ENCODE measurements around the gene CAMTA1.

CAMTA1 gene

DNA sequence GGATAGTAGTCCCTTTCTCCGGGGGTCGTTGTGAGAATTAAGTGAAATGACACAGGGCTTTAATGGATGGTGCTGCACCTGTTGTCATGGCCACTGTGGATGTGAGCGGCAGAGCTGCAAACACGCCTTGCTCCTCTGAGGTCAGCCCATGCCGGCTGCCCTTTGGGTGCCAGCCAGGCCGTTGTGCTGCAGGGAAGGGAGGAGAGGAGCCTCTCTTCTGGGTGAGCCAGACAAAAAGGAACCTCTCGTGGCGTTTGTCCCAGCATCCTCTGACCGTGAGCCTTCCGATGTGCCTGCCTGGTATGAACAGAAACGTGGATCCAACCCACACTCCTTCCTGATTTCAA, 602.9 kb downstream of the CAMTA1 start:
- DNase-seq (ENCODE audit: low spot score): no peak

DNA sequence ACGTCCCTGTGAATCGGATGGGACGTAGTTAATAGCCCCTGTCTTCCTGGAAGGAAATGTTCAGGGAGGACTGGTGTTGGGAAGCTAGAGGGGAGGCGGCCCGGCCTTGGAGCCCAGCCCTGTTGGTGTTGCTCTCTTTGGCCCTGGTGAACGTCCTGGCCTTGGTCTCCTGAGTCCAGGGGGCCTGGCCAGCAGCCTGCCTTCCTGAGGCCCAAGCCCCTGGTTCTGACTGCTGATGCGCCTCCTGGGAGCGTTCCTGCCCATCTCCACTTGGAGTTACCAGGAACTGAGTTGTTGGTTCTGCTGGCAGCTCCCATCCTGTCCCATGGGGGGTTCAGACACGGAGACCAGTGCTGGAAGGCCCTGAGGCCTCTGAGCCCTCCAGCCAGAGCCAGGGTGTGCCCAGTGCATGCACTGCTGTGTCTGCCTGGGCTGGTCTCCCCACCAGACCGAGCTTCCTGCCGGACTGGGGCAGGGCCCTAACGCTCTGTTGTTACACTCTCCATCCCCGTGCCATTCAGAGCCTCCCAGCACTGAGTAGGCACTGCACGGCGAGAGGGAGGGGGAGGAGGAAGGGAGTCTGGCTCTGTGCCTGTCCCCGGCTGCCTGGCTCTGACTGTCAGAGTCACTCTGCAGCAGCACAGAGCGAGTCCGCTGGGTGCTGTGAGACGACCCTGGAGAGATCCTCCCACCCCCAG, 603.4 kb downstream of the CAMTA1 start:
- DNase-seq (ENCODE audit: low spot score): peak; percentile 57

DNA sequence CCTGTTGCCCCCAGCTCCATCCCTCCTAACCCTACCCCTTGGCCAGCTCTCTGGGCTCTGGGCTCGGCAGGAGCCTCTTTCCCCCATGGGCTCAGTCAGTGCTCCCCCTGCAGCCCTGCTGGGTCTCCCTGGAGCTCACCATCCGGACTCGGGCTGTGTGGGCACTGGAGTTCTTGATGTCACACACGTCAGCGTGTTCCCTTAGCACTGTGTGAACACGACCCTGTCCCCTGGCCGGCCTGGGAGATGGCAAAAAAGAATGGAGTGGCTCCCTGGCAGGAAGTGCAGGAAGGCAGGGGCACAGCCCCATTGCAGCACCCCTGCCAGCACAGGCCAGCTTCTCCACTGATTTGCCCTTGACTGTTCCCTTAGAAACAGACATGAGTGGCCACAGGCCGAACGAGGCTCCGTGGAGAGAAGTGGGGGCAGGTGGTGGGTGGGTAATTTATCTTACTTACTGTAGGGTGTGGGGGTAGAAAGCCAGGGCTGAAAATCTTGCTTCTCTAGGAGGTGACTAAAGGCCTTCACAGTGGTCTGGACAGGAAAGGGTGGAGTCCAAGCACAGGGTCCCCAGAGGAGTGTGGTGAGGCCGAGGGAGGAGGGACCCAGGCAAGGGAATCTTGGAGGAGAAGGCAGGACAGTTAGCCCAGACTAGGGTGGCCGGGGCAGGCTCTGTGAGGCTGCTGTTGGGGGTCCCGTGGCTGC, 604.1 kb downstream of the CAMTA1 start:
- no peak for DNase-seq (ENCODE audit: low spot score)

DNA sequence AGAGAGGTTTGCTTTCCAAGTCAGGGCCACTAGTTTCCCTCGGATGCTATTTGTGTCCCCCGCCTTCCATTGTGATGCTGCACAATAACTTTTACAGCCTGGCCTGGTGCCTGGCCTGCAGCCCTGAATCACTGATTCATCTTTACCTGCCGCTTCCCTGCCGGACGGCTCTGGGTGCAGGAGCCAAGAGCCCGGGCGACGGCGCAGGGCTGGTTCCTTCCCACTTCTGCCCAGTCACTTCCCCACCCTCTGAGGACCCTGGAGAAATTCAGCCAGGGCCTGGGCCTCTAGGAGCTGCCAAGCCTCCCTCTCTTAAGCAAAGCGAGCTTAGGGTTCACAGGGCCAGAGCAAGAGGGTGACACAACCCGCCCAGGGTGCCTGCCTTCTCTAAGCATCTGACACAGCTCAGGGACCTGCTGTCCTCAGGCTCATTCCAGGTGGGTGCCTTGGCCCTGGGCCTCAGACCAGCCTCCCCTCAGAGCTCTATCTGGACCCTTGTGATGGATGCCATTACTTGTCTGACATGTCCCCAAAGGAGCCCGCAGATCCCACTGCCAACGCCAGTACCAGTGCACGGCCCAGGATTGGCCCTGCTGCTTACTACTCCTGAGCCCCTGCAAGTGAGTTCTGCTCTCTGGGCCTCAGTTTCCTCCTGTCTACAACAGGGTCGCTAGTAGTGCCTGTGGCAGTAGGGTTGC, 604.8 kb downstream of the CAMTA1 start:
- no peak for DNase-seq (ENCODE audit: low spot score)

DNA sequence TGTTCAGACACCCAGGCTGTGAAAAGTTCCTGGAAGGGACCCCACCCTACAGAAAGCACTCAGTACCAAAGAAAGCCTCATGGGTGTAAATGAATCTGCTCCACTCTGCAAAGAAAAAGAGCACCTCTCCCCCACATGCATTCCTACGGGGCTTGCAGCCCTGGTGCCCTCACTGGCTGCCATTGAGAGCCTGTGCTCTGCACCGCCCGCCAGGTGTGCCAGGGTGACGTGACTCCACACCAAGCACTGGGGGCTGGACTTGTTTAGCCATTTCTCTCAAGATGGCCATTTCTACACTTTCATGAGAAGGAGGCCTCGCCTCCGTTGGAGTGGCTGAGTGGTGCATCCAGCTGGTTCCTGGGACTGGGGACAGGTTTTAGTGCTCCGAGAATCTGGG, 605.3 kb downstream of the CAMTA1 start:
- DNase-seq (ENCODE audit: low spot score): no peak

DNA sequence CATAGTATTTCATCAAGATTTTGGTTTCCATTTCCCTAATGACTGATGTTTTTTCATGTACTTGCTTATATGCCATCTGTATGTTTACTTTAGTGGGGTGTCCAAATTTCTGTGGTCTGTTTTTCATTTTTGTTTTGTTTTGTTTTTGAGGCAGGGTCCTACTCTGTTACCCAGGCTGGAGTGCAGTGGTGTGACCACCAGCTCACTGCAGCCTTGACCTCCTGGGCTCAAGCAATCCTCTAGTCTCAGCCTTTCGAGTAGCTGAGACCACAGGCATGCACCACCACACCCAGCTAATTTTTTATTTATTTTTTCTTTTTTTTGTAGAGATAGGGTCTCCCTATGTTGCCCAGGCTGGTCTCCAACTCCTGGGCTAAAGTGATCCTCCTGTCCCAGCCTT, 607.9 kb downstream of the CAMTA1 start:
- no peak for DNase-seq (ENCODE audit: low spot score)

DNA sequence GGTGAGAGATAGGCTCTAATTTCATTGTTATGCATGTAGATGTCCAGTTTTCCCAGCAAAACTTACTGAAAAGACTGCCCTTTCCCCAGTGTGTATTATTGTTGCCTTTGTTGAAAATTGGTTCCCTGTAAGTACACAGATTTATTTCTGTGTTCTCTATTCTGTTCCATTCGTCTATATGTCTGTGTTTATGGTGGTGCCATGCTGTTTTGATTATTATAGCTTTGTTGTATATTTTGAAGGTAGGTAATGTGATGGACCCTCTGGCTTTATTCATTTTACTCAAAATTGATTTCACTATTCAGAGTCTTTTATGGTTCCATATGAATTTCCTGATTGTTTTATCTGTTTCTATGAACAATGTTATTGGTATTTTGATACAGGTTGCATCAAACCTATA, 610.0 kb downstream of the CAMTA1 start:
- DNase-seq (ENCODE audit: low spot score): no peak

DNA sequence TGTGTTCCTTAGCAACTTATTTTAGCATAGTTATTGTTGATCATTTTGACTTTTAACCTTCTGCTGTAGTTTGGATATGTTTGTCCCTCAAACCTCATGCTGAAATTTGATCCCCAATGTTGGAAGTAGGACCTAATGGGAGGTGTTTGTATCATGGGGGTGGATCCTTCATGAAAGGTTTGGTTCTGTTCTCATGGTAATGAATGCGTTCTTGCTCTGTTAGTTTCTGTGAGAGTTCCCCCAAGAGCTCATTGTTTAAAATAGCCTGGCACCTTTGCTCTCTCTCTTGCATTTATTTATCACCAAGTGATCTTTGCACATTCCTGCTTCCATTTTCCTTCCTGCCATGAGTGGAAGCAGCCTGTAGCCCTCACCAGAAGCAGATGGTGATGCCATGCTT, 613.7 kb downstream of the CAMTA1 start:
- DNase-seq (ENCODE audit: low spot score): no peak

DNA sequence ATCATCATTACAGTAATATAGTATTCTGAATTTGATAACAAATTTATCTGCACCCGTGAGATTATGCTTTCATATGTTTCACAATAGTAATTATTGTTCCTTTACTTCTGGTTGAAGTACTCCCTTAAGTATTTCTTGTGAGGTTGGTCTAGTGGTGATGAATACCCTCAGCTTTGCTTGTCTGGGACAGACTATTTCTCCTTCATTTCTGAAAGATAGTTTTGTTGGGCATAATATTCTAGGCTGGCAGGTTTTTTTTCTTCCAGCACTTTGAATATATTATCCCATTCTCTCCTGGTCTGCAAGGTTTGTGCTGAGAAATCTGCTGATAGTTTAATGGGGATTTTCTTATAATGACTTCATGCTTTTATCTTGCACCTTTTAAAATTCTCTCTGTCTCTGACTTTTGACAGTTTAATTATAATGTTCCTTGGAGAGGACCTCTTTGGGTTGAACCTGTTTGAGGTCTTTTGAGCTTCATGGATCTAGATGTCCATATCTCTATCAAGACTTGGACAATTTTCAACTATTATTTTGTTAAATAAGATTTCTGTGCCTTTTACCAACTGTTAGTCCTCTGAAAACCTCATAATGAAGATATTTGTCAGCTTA, 614.4 kb downstream of the CAMTA1 start:
- DNase-seq (ENCODE audit: low spot score): no peak

DNA sequence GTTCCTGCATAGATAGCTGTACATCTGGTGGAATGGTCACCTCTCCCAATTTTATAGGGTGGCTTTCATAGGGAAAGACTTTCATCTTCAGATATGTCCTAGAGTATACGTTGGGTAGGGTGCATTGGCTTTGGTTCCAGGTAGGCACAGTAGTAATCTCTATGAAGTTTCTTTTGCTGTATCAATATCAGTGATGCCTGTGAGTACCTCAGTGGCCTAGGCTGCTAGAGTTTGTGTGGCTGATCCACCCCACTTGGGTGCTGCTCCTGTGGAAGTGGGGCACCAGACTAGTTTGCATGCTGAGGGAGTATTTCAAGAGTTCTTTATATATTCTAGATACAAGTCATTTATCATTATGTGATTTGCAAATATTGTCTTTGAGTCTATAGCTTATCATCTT, 615.3 kb downstream of the CAMTA1 start:
- DNase-seq (ENCODE audit: low spot score): no peak

DNA sequence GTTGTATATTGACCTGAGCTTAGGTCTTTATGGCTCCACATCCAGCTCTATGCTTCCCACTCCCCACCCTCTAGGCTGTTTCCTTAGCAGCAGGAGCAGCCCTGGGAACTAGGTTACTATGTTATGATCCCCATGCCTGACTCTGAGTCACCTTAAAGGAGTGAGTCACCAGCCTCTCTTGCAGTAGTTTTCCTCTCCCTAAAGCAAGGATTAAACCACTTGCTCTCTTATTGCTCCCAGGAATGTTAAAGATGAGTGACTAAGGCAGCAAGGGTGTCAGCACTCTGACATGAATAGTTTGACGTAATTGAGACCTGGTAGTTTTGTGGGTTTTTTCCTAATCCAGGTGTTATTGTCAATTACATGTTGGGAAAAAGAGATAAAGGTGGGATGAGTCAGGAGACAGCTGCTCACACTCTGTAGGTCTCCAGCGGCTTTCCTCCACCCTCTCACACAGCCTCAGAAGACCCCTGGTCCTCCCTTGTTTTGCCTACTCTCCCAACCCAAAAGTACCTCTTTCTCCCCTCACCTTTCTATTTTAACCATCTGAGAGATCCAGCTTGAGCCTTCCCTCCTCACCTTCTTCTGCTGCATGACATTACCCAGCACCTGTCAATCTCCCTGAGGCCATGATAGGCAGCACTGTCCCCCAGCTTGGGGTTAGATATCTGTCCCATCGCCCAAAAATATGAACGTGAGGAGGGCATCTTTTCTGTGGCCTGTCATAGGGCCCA, 616.7 kb downstream of the CAMTA1 start:
- DNase-seq (ENCODE audit: low spot score): peak; percentile 79

DNA sequence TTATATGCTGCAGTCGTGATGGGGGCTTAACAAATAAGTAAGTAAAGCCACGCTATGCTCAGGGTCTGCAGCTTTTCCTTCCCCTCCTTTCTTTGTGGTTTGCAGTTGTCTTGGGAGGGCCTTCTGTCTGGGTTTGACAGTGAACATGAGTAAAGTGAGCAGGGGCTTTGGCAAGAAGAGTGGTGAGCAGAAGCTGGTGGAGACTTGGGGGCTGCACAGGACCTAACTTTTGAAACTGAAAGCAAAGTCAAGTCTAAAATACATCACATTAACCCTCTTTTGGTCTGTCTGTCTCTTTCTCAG, 617.2 kb downstream of the CAMTA1 start:
- no peak for DNase-seq (ENCODE audit: low spot score)

DNA sequence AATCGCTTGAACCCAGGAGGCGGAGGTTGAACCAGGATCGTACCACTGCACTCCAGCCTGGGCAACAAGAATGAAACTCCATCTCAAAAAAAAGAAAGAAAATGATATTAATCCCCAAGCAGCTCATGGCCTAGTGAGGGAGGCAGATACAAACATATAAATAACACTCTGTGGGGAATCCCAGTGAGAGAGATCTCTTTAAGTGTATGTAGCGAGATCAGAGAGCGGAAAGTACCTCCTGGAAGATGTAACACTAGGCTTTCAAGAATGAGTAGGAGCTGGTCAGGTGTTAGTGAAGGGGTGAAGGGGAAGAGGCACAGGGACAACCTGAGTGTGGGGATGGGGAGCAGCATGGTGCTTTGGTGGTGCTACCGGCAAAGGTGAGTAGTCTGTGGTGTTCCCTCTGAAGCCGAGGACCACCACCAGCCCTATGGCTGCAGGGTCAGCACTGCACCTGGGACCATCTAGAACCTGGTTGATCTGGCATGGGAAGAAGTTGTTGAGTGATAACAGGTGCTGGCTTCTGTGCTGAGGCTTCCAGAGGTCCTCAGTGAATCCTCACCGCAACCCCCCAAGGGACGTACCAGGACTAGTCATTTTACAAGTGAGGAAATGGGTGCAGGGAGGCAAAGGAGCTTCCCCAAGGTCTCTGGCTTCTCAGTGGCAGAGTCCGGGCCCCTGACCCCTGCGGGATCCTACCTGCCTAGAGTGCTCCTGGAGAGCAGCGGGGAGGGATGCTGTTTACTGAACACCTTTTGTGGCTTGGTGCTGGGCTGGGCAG, 618.2 kb downstream of the CAMTA1 start:
- DNase-seq (ENCODE audit: low spot score): no peak

DNA sequence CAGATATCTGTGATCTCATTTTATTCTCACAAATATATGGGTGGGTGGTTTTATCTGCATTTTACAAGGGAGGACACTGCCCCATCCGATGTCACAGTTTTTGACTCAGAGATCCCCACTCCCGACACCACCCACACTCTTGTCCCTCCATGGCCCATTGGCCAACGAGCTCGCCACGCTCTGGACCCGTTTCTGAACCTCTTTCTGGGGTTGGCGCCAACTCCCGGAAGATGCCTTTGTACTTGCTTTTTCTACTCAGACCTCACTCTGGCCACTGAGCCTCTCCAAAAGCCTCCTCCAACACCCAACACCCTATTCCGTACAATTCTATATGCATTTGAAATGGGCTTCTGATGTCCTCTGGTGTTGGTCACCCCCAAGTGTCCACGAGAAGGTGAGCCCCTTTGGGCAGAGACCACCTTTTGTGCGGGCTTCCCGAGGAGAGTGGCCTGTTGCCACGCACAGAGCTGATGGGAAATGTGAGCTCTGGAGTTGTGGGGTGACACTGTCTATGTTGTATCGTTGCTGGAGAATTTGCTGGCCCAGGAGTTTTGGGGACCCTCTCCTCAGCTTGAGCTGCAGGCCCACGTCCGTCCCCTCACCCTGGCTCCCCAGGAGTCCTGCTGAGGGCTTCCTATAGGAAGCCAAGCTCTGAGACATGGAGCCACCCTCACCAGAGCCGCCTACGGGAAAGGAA, 618.9 kb downstream of the CAMTA1 start:
- no peak for DNase-seq (ENCODE audit: low spot score)

DNA sequence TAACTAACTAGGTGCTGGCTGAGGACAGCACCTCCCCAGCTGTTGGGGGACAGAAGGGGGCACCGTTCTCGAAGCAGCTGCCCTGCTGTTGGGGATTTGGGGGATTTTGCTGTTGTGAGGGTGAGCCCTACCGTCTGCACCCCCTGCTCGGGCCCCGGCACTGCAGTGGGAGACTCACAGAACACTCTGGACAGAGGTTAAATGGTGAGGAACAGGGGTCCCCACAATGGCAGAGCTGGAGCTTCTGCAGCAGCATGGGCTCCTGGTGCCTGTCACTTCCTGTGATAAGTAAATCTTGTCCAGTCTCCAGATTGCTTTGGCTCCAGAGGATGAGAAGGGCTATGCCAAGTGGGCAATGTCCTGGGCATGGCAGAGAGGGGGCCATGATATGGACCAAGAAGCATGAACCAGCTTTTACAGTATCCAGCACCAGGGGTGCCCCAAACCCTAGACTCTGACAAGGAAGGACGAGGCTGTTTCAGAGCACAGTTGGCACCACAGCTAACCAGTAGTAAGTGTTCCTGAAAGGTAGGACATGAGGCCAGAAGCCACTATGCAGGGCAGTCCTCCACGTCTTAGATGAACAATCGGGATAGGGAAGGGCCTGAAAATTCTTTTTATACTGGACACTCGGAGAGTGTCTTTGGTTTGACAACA, 620.7 kb downstream of the CAMTA1 start:
- DNase-seq (ENCODE audit: low spot score): no peak

DNA sequence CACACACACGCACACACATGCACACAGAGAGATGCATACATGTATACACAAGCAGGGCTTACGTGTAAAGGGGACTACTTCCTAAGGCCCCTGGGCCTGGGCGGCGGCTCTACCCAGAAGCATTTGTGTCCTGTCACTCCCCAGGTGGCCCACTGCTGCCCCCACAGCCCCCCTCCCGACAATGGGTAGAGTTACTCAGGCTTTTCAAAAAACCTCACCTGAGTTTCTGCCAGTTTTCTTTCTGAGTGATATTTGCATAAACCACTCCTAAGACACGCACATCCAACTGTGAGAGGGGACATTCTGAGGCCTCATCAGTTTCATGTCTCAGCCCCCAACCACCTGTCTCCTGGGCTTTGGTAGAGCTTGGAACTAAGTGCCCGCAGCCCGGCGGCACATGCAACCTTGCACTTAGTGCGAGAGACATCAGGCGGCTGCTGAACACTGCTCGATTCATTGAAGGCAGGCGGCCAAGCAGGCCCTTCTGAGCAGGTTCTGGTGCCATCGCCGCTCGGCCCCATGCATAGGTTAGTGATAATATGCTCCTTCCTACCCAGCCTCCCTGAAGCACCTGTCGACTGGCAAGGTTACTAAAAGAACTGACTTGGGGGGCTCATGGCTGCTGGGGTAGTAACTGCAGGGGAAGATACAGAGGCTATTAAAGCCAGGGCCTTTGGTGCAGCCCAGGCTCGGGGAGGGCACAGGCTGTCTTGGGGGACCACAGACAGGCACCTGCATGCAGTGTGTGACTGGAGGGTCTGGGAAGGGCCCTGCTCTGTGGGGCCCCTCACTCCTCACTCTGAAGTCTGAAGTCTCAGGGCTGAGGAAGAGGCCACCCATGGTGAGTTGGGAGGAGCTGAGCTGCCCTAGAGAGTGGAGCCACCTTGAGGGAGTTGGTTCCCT, 621.6 kb downstream of the CAMTA1 start:
- no peak for DNase-seq (ENCODE audit: low spot score)

DNA sequence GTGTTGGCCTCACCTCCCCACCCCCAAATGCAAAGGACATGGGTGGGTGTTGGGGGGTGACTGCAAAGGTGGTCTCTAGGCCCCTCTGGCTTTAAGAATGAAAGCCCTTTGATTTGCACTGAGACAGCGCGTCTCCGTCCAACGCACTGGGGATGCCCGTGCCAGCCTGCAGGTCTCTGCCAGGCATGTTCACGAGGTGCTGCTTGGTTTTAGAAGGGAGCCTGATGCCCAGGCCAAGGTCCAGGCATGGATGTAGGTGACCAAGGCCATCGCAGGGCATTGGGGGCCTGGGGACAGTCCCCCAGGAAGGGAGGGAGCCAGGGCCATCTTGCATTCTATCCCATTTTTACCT, 622.3 kb downstream of the CAMTA1 start:
- no peak for DNase-seq (ENCODE audit: low spot score)

DNA sequence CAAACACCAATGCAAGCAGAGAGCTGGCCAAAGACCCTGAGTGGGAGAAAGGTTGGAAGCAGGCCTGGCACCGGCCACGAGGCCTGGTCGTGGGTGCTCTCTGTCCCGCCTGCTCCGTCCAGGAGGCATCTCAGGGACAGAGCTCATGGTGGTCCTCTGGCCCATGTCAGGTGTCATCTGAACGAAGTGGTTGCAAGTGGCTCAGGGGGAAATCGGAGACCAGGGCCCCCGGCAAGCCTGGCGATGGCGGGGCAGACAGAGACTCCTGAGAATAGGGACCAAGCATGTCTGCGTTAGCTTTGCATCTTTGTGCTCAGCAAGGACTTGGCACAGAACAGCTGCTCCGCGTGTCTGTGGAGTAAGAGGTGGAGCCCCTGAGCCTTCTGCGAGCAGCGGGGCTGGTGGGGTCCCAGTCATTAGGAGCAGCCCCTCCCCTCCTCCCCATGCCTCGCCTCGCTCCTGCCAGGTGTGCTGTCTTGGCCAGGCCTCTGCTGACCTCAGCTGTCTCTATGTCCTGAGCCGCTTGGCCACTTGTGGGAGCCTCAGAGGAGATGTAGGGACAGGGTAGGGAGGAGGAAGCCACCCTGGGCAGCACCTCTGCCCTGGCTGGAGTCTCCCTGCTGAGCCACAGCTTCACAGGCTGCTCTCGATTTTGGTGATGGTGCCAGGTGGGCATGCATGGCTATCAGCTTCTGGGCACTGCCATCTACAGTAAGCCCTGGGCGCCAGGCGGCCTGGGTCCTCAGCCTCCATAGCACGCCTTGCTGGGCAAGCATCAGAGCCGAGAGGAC, 622.9 kb downstream of the CAMTA1 start:
- DNase-seq (ENCODE audit: low spot score): no peak

DNA sequence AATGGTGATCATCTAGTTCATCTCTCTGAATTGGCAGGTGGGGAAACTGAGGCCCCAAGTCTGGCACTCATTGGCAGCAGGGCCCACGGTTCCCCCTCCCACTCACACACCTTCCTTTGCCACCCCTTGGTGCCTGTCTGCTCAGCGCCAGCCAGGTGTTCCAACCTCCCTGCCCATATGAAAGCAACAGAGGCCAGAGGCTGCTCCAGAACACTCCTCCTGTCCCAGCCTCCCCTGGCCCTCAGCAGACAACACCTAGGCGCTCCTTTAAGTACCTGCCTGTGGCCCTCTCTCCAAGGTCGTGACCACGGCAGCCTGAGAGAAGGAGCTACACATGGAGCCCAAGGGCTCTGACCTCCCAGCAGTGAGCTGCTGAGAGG, 623.5 kb downstream of the CAMTA1 start:
- no peak for DNase-seq (ENCODE audit: low spot score)

Measured in putamen (tissue), 1 donor.